ENCODE results near the gene LMAN2.
"Not testable (repeated sequence)": the region's sequence is repeated elsewhere in the genome, so short reads cannot be mapped to it uniquely, and the experiment has no call there.

DNA sequence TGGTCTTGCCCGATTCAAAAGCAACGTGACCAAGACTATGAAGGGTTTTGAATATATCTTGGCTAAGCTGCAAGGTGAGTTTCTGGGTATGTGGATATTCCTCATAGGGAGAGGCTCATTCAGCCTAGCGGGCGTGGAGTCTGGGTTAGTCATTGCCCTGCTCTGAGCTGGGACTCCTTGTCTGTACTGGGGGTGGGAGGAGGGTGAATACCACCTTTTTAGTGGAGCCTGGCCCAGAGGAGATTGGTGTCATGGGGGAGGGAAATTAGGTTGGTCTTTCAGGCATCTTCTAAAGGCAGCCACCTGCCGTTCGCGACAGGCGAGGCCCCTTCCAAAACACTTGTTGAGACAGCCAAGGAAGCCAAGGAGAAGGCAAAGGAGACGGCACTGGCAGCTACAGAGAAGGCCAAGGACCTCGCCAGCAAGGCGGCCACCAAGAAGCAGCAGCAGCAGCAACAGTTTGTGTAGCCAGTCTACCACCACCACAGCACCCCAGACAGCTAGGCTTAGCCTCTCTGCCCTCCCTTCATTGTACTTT, 45.3 kb downstream of the LMAN2 start:
- TF ChIP-seq CTCF, POLR2A (IDR thresholded peaks at IDR 0.05): not testable (repeated sequence)
